Activated CD4-positive, alpha-beta T cell treated with anti-CD3 and anti-CD28 coated beads, Interleukin-2, amount 10 ng/mL, durations not matched to agents 24 days and 14 days (primary cell): Measurements from ENCODE around the gene RNASEH2C. TPM values are rescaled to one million over a fixed set of nuclear protein-coding genes. Genes with fewer than 3 reads are reported as not detected.
"Not testable (repeated sequence)": the region's sequence is repeated elsewhere in the genome, so short reads cannot be mapped to it uniquely, and the experiment has no call there.

Experiments
- DNase-seq: peaks from one replicate; pipeline ENCODE4 v3.0.0; 2022
- H3K27ac Mint-ChIP-seq: one replicate; pipeline ENCODE4 v1.8.0; 2022; ENCODE audit warnings: mild to moderate bottlenecking, mixed read lengths
- H3K27me3 Mint-ChIP-seq: one replicate; pipeline ENCODE4 v1.8.0; 2022; ENCODE audit warnings: mixed read lengths
- H3K36me3 Mint-ChIP-seq: one replicate; pipeline ENCODE4 v1.8.0; 2022; ENCODE audit warnings: low read depth, mild to moderate bottlenecking, mixed read lengths
- H3K4me1 Mint-ChIP-seq: one replicate; pipeline ENCODE4 v1.8.0; 2021; ENCODE audit warnings: mixed read lengths
- H3K4me3 Mint-ChIP-seq: one replicate; pipeline ENCODE4 v1.8.0; 2022; ENCODE audit warnings: mild to moderate bottlenecking, moderate library complexity, mixed read lengths
- H3K9me3 Mint-ChIP-seq: one replicate; pipeline ENCODE4 v1.8.0; 2021; ENCODE audit warnings: mixed read lengths
- intact Hi-C: fragments of 100-400 bp; cut with micrococcal nuclease; formaldehyde crosslinking; loops from one replicate; pipeline ENCODE4 v1.15.1; 2023
- total RNA-seq: library from RNA; stranded (reverse); gene quantifications from 2 replicates; pipeline ENCODE4 v1.2.3, GENCODE V29; 2022

The RNASEH2C gene
- total RNA-seq = 86.4 and 100.0 TPM in 2 replicates

DNA sequence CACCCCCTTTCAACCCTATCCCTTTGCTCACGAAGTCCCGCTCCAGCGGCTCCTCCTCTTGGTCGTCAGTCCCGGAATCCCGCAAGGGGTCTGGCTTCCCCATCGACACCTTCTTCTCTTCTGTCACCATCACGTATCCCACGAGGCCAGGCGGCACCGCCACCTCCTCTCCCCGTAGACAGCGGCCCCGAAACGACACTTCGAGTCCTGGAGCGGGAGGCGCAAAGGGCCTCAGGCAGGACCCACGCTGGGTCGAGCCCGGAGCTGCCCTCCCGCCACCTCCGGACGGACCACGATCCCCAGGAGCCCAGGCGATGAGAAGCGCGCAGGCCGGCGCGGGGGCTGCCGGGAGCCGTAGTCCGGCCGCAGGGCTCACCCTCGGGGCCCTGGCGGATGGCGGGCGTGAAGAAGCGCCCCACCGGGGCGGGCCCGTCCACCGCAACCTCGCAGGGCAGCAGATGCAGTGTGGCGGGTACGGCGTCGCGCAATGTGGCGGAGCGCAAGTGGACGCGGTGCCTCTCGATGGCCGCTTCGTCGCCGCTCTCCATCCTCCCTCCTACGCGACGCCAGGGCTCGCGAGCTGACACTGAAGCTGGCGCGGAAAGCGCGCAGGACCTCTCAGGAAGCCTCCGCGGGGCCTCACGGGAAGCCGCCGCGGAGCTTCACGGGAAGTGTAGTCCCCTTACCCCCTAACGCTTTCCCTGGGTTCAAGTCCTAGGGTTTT, at the start of gene RNASEH2C:
Gene RNASEH2C, minus strand, starts transcription at position 588 of the 724 bp plus-strand sequence. Its CDS starts 40 bp downstream, at position 548.
- DNase-seq = peak; percentile 94
- Mint-ChIP-seq H3K9me3 (no peaks in the 10 kb centered on the region), H3K36me3 (peaks cover 43% of the 10 kb centered on the region), H3K27me3 (peaks cover 4% of the 10 kb centered on the region), H3K4me3 (peak within 1 kb of the TSS; percentile 97), H3K27ac (peak within 1 kb of the TSS; percentile 96), H3K4me1 (peaks cover 25% of the 10 kb centered on the region)
- intact Hi-C loops = loop anchor here (1.0 kb wide), 2 partner anchors 8 to 60 kb away; partner anchors contain the start of genes AP5B1 and KAT5

DNA sequence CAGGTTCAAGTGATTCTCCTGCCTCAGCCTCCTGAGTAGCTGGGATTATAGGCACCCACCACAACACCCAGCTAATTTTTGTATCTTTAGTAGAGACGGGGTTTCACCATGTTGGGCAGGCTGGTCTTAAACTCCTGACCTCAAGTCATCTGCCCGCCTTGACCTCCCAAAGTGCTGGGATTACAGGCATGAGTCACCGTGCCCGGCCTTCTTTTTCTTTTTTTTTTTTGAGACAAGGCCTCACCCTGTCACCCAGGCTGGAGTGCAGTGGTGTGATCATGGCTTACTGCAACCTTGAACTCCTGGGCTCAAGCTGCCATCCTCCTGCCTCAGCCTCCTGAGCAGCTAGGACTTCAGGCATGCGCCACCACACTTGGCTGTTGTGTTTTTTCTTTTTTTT, 47.2 kb upstream of the RNASEH2C start:
- H3K4me1 Mint-ChIP-seq, H3K36me3 Mint-ChIP-seq, intact Hi-C loops, H3K4me3 Mint-ChIP-seq, H3K27me3 Mint-ChIP-seq, DNase-seq, H3K27ac Mint-ChIP-seq, H3K9me3 Mint-ChIP-seq: not testable (repeated sequence)

DNA sequence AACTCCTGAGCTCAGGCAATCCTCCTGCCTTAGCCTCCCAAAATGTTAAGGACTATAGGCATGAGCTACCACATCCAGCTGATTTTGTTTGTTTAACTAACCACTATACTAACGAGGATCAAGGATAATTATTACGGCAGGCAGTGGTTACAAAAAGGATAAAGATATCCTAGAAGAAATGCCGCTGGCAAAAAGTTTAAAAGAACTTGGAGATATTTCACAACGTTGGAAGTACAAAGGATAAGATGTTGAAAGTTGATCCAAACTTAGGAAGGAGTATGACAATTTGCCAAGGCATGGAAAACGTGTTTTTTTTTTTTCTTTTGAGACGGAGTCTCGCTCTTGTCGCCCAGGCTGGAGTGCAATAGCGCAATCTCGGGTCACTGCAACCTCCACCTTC, 46.8 kb upstream of the RNASEH2C start:
- no peaks in the 10 kb centered on the region for H3K9me3 Mint-ChIP-seq
- no peaks in the 10 kb centered on the region for H3K27me3 Mint-ChIP-seq
- intact Hi-C loops = no loop called here
- no peak overlapping the region for H3K4me3 Mint-ChIP-seq
- H3K36me3 Mint-ChIP-seq = no peaks in the 10 kb centered on the region
- H3K27ac Mint-ChIP-seq = no peak overlapping the region
- no peak for DNase-seq
- peaks cover 3% of the 10 kb centered on the region for H3K4me1 Mint-ChIP-seq

DNA sequence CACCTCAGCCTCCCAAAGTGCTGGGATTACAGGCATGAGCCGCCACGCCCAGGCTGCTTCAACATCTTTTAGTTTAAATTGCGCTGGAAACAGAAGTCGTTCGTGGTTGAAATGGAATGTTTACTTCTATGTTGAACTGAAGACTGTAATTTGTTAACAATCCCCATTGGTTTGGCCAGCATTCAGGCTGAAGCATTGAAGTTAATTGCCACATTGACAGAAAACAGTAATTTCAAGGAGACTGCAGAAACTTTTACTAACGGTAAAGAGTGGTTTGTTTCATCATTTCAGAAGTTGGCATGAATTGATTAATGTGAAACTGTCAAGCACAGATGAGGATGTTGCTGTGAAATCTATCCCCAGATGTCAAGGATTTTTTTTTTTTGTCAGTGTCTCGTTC, 45.9 kb upstream of the RNASEH2C start:
- Mint-ChIP-seq H3K27ac (no peak overlapping the region), H3K4me1 (peaks cover 3% of the 10 kb centered on the region), H3K9me3 (no peaks in the 10 kb centered on the region), H3K27me3 (peaks cover 2% of the 10 kb centered on the region), H3K4me3 (no peak overlapping the region), H3K36me3 (no peaks in the 10 kb centered on the region)
- no peak for DNase-seq
- intact Hi-C loops = no loop called here

DNA sequence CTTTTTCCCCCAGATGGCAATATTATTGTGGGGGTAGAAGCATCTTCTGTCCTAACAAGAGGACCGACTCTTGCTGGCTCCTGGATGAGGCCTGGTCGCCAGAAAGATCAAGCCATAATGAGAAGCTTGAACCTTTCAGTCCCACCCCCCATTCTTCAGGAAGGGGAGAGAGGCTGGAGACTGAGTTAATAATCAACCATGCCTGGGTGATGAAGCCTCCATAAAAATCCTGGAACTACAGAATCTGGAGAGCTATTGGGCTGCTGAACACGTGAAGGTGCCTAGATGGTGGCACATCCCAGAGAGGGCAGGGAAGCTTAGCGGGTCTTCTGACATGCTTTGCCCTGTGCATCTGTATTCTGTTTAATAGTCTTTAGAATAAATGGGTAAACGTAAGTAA, 43.8 kb upstream of the RNASEH2C start:
- Mint-ChIP-seq H3K36me3 (no peaks in the 10 kb centered on the region), H3K4me3 (no peak overlapping the region), H3K27me3 (peaks cover 13% of the 10 kb centered on the region), H3K4me1 (no peaks in the 10 kb centered on the region), H3K9me3 (no peaks in the 10 kb centered on the region), H3K27ac (no peak overlapping the region)
- intact Hi-C loops = no loop called here
- DNase-seq = no peak

DNA sequence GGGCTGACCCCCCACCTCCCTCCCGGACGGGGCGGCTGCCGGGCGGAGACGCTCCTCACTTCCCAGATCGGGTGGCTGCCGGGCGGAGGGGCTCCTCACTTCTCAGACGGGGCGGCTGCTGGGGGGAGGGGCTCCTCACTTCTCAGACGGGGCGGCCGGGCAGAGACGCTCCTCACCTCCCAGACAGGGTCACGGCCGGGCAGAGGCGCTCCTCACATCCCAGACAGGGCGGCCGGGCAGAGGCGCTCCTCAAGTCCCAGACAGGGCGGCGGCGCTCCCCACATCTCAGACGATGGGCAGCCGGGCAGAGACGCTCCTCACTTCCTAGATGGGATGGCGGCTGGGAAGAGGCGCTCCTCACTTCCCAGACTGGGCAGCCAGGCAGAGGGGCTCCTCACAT, 42.2 kb upstream of the RNASEH2C start:
- H3K9me3 Mint-ChIP-seq, H3K27ac Mint-ChIP-seq, DNase-seq, intact Hi-C loops, H3K36me3 Mint-ChIP-seq, H3K4me1 Mint-ChIP-seq, H3K4me3 Mint-ChIP-seq: not testable (repeated sequence)
- H3K27me3 Mint-ChIP-seq = peaks cover 16% of the 10 kb centered on the region

DNA sequence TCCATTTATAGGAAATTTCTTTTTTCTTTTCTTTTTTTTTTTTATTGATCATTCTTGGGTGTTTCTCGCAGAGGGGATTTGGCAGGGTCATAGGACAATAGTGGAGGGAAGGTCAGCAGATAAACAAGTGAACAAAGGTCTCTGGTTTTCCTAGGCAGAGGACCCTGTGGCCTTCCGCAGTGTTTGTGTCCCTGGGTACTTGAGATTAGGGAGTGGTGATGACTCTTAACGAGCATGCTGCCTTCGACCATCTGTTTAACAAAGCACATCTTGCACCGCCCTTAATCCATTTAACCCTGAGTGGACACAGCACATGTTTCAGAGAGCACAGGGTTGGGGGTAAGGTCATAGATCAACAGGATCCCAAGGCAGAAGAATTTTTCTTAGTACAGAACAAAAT, 41.6 kb upstream of the RNASEH2C start:
- H3K4me3 Mint-ChIP-seq, H3K27ac Mint-ChIP-seq, DNase-seq, H3K9me3 Mint-ChIP-seq, H3K36me3 Mint-ChIP-seq, intact Hi-C loops, H3K4me1 Mint-ChIP-seq: not testable (repeated sequence)
- peaks cover 18% of the 10 kb centered on the region for H3K27me3 Mint-ChIP-seq

DNA sequence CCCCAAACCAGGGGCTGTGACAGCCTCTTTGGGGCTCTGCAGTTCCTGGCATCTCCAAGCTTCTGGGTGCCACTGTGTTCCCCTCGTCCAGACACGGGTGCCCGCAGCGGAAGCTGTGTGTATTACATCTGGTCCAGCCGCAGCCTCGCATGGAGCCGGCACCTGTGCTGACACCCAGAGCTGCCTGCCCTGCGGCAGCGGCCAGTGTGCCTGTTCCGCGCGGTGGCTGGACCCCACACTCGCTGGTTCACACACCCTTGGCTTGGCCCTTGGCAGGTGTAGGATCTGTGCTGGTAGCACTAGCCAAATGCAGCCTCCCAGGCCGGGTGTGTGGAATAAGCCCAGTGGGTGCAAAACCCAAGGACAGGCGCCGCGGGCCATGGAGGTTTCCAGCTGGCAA, 24.5 kb upstream of the RNASEH2C start:
- Mint-ChIP-seq H3K9me3 (no peaks in the 10 kb centered on the region), H3K4me1 (no peaks in the 10 kb centered on the region), H3K27me3 (peaks cover 30% of the 10 kb centered on the region), H3K36me3 (no peaks in the 10 kb centered on the region), H3K27ac (no peak overlapping the region), H3K4me3 (no peak overlapping the region)
- intact Hi-C loops = no loop called here
- DNase-seq = no peak

DNA sequence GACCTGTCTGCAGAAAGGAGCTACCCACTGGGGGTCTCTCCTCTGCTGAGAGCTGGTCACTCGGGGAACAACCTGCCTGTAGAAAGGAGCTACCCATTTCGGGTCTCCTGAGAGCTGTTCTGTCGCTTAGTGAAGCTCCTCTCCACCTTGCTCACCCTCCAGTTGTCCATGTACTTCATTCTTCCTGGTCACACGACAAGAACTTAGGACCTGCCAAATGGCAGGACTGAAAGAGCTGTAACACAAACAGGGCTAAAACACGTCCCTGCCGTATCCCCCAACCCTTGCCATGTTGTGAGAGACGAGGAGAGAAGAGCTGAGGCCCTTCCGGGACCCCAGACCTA, 24.1 kb upstream of the RNASEH2C start:
- Mint-ChIP-seq H3K4me1 (no peaks in the 10 kb centered on the region), H3K27ac (no peak overlapping the region), H3K9me3 (no peaks in the 10 kb centered on the region), H3K36me3 (no peaks in the 10 kb centered on the region), H3K27me3 (peaks cover 26% of the 10 kb centered on the region), H3K4me3 (no peak overlapping the region)
- intact Hi-C loops = no loop called here
- no peak for DNase-seq

DNA sequence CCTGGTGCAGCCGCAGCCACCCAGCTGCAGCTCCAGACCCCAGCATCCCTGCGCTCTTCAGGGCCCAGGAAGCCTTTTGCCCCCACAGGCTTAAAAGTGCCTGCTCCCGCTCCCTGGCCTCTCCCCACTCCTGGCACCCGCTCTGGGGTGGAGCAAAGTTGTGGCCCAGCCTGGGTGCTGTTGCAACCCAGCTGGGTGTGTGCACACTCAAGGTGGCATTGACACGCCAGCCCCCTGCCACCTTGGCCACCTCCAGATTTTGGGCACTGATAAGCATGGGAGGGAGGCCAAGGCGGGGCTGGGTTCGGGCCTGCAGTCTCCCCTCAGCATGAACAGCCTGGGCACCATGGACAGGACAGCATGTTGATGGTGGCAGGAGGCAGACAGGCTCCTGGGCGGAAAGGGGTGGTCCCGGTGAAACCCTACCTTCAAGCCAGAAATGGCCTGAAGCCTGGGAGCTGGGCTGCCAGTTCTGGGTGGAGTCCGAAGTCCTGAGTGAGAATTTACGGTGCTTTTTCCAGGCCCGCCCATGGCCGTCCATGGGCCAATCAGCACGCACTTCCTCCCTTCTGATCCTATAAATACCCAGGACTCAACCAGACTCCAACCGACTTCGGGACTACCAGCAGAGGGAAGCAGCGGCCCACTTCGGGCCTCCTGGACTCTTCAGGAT, 23.6 kb upstream of the RNASEH2C start:
- Mint-ChIP-seq H3K27me3 (peaks cover 22% of the 10 kb centered on the region), H3K9me3 (no peaks in the 10 kb centered on the region), H3K4me3 (no peak overlapping the region), H3K27ac (no peak overlapping the region), H3K36me3 (no peaks in the 10 kb centered on the region), H3K4me1 (no peaks in the 10 kb centered on the region)
- intact Hi-C loops = no loop called here
- no peak for DNase-seq

DNA sequence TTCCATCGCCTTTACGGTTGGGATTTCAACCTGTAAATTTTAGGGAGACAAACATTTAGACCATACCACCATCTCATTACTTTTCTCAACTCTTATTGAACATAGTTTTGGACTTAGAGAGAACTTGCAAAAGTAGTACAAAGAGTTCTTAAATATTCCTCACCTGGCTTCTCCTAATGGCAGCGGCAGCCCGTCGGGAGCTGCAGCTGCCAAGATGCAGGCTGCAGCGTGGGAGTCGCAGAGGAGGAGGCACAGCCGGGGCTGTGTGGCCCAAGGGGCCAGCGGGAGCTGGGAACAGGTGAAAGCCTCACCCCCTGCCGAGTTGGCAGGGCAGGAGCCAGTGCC, 23.1 kb upstream of the RNASEH2C start:
- DNase-seq = no peak
- H3K9me3 Mint-ChIP-seq = no peaks in the 10 kb centered on the region

DNA sequence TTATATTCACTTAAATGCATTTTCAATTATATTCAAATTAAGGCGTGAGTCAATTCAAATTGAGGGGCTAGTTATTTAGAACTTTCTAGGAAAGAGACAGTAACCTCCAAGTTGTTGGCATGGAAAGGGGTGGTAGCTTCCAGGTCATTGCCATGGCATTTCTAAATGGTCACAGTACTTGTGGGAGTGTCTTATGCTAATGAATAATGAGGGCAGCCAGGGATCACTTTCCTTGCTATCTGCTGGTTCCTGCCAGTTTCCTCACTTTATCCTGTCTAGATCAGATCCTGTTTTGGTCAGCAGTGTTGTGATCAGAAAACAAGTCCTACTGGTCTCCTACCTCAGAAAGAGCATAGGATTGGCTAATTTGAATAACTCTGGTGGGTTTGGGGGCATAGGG, 21.8 kb upstream of the RNASEH2C start:
- no peaks in the 10 kb centered on the region for H3K9me3 Mint-ChIP-seq
- intact Hi-C loops = no loop called here
- no peaks in the 10 kb centered on the region for H3K4me1 Mint-ChIP-seq
- no peak overlapping the region for H3K4me3 Mint-ChIP-seq
- H3K36me3 Mint-ChIP-seq = no peaks in the 10 kb centered on the region
- H3K27ac Mint-ChIP-seq = no peak overlapping the region
- peaks cover 21% of the 10 kb centered on the region for H3K27me3 Mint-ChIP-seq
- no peak for DNase-seq

More for the DNA sequence above, 23.1 kb upstream of the RNASEH2C start:
- peaks cover 17% of the 10 kb centered on the region for H3K27me3 Mint-ChIP-seq
- H3K36me3 Mint-ChIP-seq = no peaks in the 10 kb centered on the region
- no peaks in the 10 kb centered on the region for H3K4me1 Mint-ChIP-seq
- H3K4me3 Mint-ChIP-seq = no peak overlapping the region
- no peak overlapping the region for H3K27ac Mint-ChIP-seq
- intact Hi-C loops = no loop called here

DNA sequence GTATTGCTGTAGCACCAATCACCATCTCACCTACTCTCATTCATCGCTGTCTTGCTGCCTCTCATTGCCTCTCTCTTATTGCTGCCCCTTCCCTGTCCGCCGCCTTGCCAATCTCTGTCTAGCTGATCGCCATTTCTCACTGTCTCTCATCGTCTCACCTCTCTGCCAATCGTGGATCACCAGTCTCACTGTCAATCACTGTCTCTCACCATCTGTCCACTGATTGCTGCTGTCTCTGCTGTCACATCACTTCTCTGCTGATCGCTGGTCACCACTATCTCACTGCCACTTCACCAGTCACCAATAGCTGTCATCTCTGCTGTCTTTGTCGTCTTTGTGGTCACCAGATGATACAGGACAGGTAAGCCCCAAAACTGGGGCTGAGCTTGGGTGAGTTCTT, 20.6 kb upstream of the RNASEH2C start:
- H3K36me3 Mint-ChIP-seq = no peaks in the 10 kb centered on the region
- no peaks in the 10 kb centered on the region for H3K4me1 Mint-ChIP-seq
- peaks cover 19% of the 10 kb centered on the region for H3K27me3 Mint-ChIP-seq
- no peak overlapping the region for H3K4me3 Mint-ChIP-seq
- intact Hi-C loops = no loop called here
- no peak for DNase-seq
- H3K27ac Mint-ChIP-seq = no peak overlapping the region
- H3K9me3 Mint-ChIP-seq = peaks cover 8% of the 10 kb centered on the region

DNA sequence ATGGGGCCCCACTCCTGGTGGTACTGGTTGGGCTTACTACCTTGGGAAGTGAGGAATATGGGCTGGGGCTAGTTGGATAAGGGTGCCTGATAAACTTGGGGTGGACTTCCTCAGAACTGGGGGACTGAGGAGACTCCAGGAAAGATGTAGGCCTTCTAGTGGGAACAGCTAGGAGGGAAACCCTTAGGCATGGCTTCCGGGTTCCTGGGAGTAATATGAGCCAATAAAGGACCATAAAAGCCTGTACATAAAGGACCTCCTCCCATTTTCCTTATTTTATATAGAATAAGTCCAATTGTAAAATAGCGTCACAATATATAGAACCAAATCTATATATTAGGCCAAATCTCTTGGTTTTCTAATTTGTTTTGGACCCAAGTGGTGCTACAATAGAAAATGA, 18.4 kb upstream of the RNASEH2C start:
- no peak for DNase-seq
- Mint-ChIP-seq H3K27me3 (peaks cover 16% of the 10 kb centered on the region), H3K9me3 (peaks cover 12% of the 10 kb centered on the region), H3K4me1 (no peaks in the 10 kb centered on the region), H3K36me3 (no peaks in the 10 kb centered on the region), H3K4me3 (no peak overlapping the region), H3K27ac (no peak overlapping the region)
- intact Hi-C loops = no loop called here

DNA sequence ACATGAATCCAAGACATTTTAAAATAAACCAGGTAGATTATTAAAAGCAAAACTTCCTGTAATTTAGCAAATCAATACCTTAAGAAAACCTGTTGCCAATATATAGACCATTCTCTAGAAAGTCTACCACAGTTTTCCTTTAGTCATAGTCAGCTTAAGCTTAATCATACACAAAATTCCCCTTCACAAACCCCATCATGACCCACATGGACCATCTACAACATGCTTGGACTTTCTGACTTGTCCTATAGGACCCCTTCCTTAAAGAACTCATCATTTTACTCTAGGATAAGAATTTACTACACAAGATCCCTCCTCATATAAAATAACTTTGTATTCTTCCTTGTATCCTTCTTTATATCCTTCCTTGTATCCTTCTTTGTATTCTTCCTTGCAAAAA, 16.2 kb upstream of the RNASEH2C start:
- Mint-ChIP-seq H3K4me3 (no peak overlapping the region), H3K27me3 (peaks cover 26% of the 10 kb centered on the region), H3K27ac (no peak overlapping the region), H3K36me3 (no peaks in the 10 kb centered on the region), H3K4me1 (no peaks in the 10 kb centered on the region), H3K9me3 (peaks cover 14% of the 10 kb centered on the region)
- intact Hi-C loops = no loop called here
- no peak for DNase-seq
